Anterior cingulate cortex (tissue), 58 donors: ENCODE data around the gene EIF3K.
"Not testable (repeated sequence)": the region's sequence is repeated elsewhere in the genome, so short reads cannot be mapped to it uniquely, and the experiment has no call there.

Source experiments
- DNase-seq, 58 donors: peaks; one replicate each; lab custom pipeline; 2025; lab: John Stamatoyannopoulos, UW

EIF3K gene

GRCh38 chr19:38618590-38619360 lies at the start of gene EIF3K:
TSS of gene EIF3K (plus strand) at chr19:38619188. CDS start at chr19:38619269, 81 bp downstream.
- DNase-seq: peak; percentile 92 to 100 (median 98)

- DNase-seq: no peak
Measured at GRCh38 chr19:38569368-38569983, 49.5 kb upstream of the EIF3K start.

GRCh38 chr19:38571682-38572081 lies 47.3 kb upstream of the EIF3K start:
- DNase-seq: no peak

GRCh38 chr19:38577826-38578225 lies 41.2 kb upstream of the EIF3K start:
- DNase-seq: no peak

GRCh38 chr19:38579304-38579703 lies 39.7 kb upstream of the EIF3K start:
- not testable (repeated sequence) for DNase-seq

- DNase-seq: no peak
Measured at GRCh38 chr19:38580080-38580479, 38.9 kb upstream of the EIF3K start.

- no peak for DNase-seq
Measured at GRCh38 chr19:38583219-38583984, 35.6 kb upstream of the EIF3K start.

GRCh38 chr19:38583985-38584305 lies 35.0 kb upstream of the EIF3K start:
- DNase-seq: no peak

- no peak for DNase-seq
Measured at GRCh38 chr19:38587562-38587961, 31.4 kb upstream of the EIF3K start.

GRCh38 chr19:38588041-38588440 lies 30.9 kb upstream of the EIF3K start:
- no peak for DNase-seq

GRCh38 chr19:38592940-38593339 lies 26.0 kb upstream of the EIF3K start:
- no peak for DNase-seq

- DNase-seq: peak in 15 of 58 donors; percentile 3 to 46 (median 11)
Measured at GRCh38 chr19:38596057-38596981, 22.7 kb upstream of the EIF3K start.

- no peak for DNase-seq
Measured at GRCh38 chr19:38597075-38597474, 21.9 kb upstream of the EIF3K start.

GRCh38 chr19:38599722-38600121 lies 19.3 kb upstream of the EIF3K start:
- DNase-seq: no peak

GRCh38 chr19:38602856-38603255 lies 16.1 kb upstream of the EIF3K start:
- DNase-seq: not testable (repeated sequence)

- no peak for DNase-seq
Measured at GRCh38 chr19:38606131-38606530, 12.9 kb upstream of the EIF3K start.

- no peak for DNase-seq
Measured at GRCh38 chr19:38614289-38614688, 4.7 kb upstream of the EIF3K start.

- no peak for DNase-seq
Measured at GRCh38 chr19:38615007-38615581, 3.9 kb upstream of the EIF3K start.

- no peak for DNase-seq
Measured at GRCh38 chr19:38616265-38616664, 2.7 kb upstream of the EIF3K start.

- no peak for DNase-seq
Measured at GRCh38 chr19:38617283-38617763, 1.7 kb upstream of the EIF3K start.
